H1 (cell line): ENCODE results near the gene CRACDL. TPM values are rescaled to one million over a fixed set of nuclear protein-coding genes. Genes with fewer than 3 reads are reported as not detected.

Experiments
- CTCF ChIA-PET: fragments of 300-600 bp; sonication (Branson Sonifier 250); formaldehyde crosslinking; loops from one replicate; lab custom pipeline; 2021; ENCODE audit not compliant: partially characterized antibody; lab: Charles Lee
- POLR2A ChIA-PET: fragments of 300-600 bp; sonication (Branson Sonifier 250); formaldehyde crosslinking; loops from one replicate; lab custom pipeline; 2021; ENCODE audit warnings: inconsistent platforms; ENCODE audit not compliant: partially characterized antibody; lab: Charles Lee
- DNase-seq, 2 experiments: peaks; one replicate each; pipeline versions ENCODE4 v3.0.0 to v3.0.0-alpha.2; 2010 to 2022; ENCODE audit warnings: low spot score in 2 of 2, low read depth in 1 of 2, mixed read lengths in 1 of 2
- FAIRE-seq: peaks from 2 replicates; lab custom pipeline; 2011; peaks lifted over from hg19 to GRCh38; lab: Jason Lieb, UNC
- H2AFZ ChIP-seq: 2 replicates; pipeline ENCODE4 v1.8.1; 2012; ENCODE audit warnings: low read length, inconsistent platforms
- H2AK5ac ChIP-seq: 2 replicates; pipeline ENCODE4 v1.6.1; 2013; ENCODE audit warnings: low read depth, low read length
- H2BK120ac ChIP-seq: replicated peaks from 2 replicates; pipeline ENCODE3; 2013; ENCODE audit warnings: low read depth, low read length, inconsistent platforms
- H2BK12ac ChIP-seq: 2 replicates; pipeline ENCODE4 v1.6.1; 2013; ENCODE audit warnings: low read depth, low read length
- H2BK15ac ChIP-seq: 2 replicates; pipeline ENCODE4 v1.6.1; 2013; ENCODE audit warnings: low read length
- H2BK20ac ChIP-seq: 2 replicates; pipeline ENCODE4 v1.6.1; 2013; ENCODE audit warnings: low read length
- H2BK5ac ChIP-seq: 2 replicates; pipeline ENCODE4 v1.6.1; 2013; ENCODE audit warnings: low read depth, low read length
- H3K14ac ChIP-seq: 2 replicates; pipeline ENCODE4 v1.6.1; 2013; ENCODE audit warnings: inconsistent platforms; ENCODE audit not compliant: insufficient read length
- H3K18ac ChIP-seq: 2 replicates; pipeline ENCODE4 v1.6.1; 2013; ENCODE audit warnings: low read length; ENCODE audit errors: extremely low read depth
- H3K23ac ChIP-seq: 2 replicates; pipeline ENCODE4 v1.6.1; 2013; ENCODE audit warnings: inconsistent platforms; ENCODE audit not compliant: insufficient read length
- H3K23me2 ChIP-seq: 2 replicates; pipeline ENCODE4 v1.6.1; 2013; ENCODE audit warnings: low read depth, low read length
- H3K27ac ChIP-seq: 2 replicates; pipeline ENCODE4 v1.6.1; 2011; ENCODE audit warnings: low read depth, low read length, inconsistent platforms
- H3K27me3 ChIP-seq, 4 experiments: replicated peaks in 1 of 4; 1 replicate in 1 of 4; 2 replicates in 3 of 4; pipeline versions ENCODE4 v1.6.1 to v1.8.1; 2011 to 2013; ENCODE audit warnings: low read length in 3 of 4, mild to moderate bottlenecking in 3 of 4, inconsistent platforms in 2 of 4, mixed read lengths in 2 of 4, moderate library complexity in 1 of 4; ENCODE audit not compliant: control insufficient read depth in 3 of 4, insufficient read depth in 3 of 4; ENCODE audit errors: extremely low read depth in 1 of 4
- H3K36me3 ChIP-seq, 4 experiments: 2 replicates each; pipeline versions ENCODE4 v1.6.1 to v1.8.1; 2011 to 2013; ENCODE audit warnings: mild to moderate bottlenecking in 4 of 4, low read length in 3 of 4, moderate library complexity in 2 of 4, control low read depth in 1 of 4, inconsistent platforms in 1 of 4; ENCODE audit not compliant: insufficient read depth in 4 of 4, control insufficient read depth in 2 of 4
- H3K4ac ChIP-seq: replicated peaks from 2 replicates; pipeline ENCODE3; 2013; ENCODE audit warnings: low read length, low read depth, mixed read lengths, inconsistent platforms; ENCODE audit not compliant: insufficient read length
- H3K4me1 ChIP-seq, 4 experiments: replicated peaks in 1 of 4; 1 replicate in 1 of 4; 2 replicates in 3 of 4; pipeline versions ENCODE4 v1.6.1 to v1.8.1; 2011 to 2013; ENCODE audit warnings: low read length in 3 of 4, inconsistent platforms in 2 of 4, mixed read lengths in 1 of 4; ENCODE audit not compliant: insufficient read depth in 4 of 4, control insufficient read depth in 3 of 4
- H3K4me2 ChIP-seq, 2 experiments: 2 replicates each; pipeline versions ENCODE4 v1.6.1 to v1.8.1; 2011 to 2013; ENCODE audit warnings: low read depth in 2 of 2, low read length in 2 of 2, control low read depth in 1 of 2, inconsistent platforms in 1 of 2, mild to moderate bottlenecking in 1 of 2; ENCODE audit not compliant: insufficient read depth in 1 of 2
- H3K4me3 ChIP-seq, 4 experiments: fragments of 200-600, 300-600 bp in 1 of 4; sonication (generic), shearing (Covaris generic), sonication (Bioruptor Twin) in 1 of 4; 2 replicates each; pipeline versions ENCODE4 v1.5.1 to v1.8.1; 2011 to 2016; ENCODE audit warnings: low read length in 4 of 4, low read depth in 3 of 4, control low read depth in 2 of 4, inconsistent platforms in 2 of 4, mild to moderate bottlenecking in 2 of 4, mixed read lengths in 1 of 4, moderate library complexity in 1 of 4; ENCODE audit not compliant: insufficient read depth in 2 of 4; ENCODE audit errors: extremely low read depth in 1 of 4
- H3K56ac ChIP-seq: replicated peaks from 2 replicates; pipeline ENCODE3; 2013; ENCODE audit warnings: low read depth, mild to moderate bottlenecking, mixed read lengths, low read length, inconsistent platforms; ENCODE audit not compliant: insufficient read length
- H3K79me1 ChIP-seq: 2 replicates; pipeline ENCODE4 v1.6.1; 2013; ENCODE audit warnings: low read depth, low read length, control low read depth
- H3K79me2 ChIP-seq, 2 experiments: 2 replicates each; pipeline versions ENCODE4 v1.6.1 to v1.8.1; 2012 to 2013; ENCODE audit warnings: low read length in 2 of 2, mild to moderate bottlenecking in 2 of 2, inconsistent platforms in 1 of 2; ENCODE audit not compliant: insufficient read depth in 2 of 2, control insufficient read depth in 1 of 2
- H3K9ac ChIP-seq, 4 experiments: replicated peaks in 1 of 4; 1 replicate in 1 of 4; 2 replicates in 3 of 4; pipeline versions ENCODE4 v1.6.1 to v1.8.1; 2011 to 2013; ENCODE audit warnings: low read depth in 3 of 4, low read length in 3 of 4, control low read depth in 2 of 4, mild to moderate bottlenecking in 2 of 4, moderate library complexity in 2 of 4, inconsistent platforms in 1 of 4; ENCODE audit errors: extremely low read depth in 1 of 4
- H3K9me3 ChIP-seq, 2 experiments: 2 replicates each; pipeline versions ENCODE4 v1.6.1 to v1.8.1; 2012 to 2013; ENCODE audit warnings: mild to moderate bottlenecking in 2 of 2, moderate library complexity in 2 of 2, control low read depth in 1 of 2, inconsistent platforms in 1 of 2, low read depth in 1 of 2, low read length in 1 of 2, mixed read lengths in 1 of 2; ENCODE audit not compliant: insufficient read depth in 2 of 2
- H4K20me1 ChIP-seq, 2 experiments: replicated peaks in 1 of 2; 2 replicates each; pipeline versions ENCODE3 to v1.8.1; 2011 to 2013; ENCODE audit warnings: inconsistent platforms in 2 of 2, low read length in 2 of 2, mild to moderate bottlenecking in 1 of 2; ENCODE audit not compliant: insufficient read depth in 2 of 2, control insufficient read depth in 1 of 2
- H4K5ac ChIP-seq: 2 replicates; pipeline ENCODE4 v1.6.1; 2013; ENCODE audit warnings: low read length, low read depth, mixed read lengths, inconsistent platforms; ENCODE audit not compliant: insufficient read length
- H4K8ac ChIP-seq: 2 replicates; pipeline ENCODE4 v1.8.0; 2013; ENCODE audit warnings: mild to moderate bottlenecking, moderate library complexity, low read length, inconsistent platforms; ENCODE audit not compliant: insufficient read depth; ENCODE audit errors: extremely low read depth
- H4K91ac ChIP-seq: replicated peaks from 2 replicates; pipeline ENCODE3; 2013; ENCODE audit warnings: low read length, mixed read lengths, inconsistent platforms; ENCODE audit not compliant: insufficient read length
- CBX5 ChIP-seq: fragments of 300-800, 300-1000 bp; sonication (generic); IDR thresholded peaks from 2 replicates; pipeline ENCODE4 v1.7.1; 2016; ENCODE audit warnings: antibody characterized with exemption, low read length, low read depth
- CEBPB ChIP-seq: IDR thresholded peaks from 2 replicates; pipeline ENCODE4 v1.6.1; 2012; ENCODE audit warnings: low read depth, low read length
- CTBP2 ChIP-seq: IDR thresholded peaks from 2 replicates; pipeline ENCODE4 v1.7.0; 2011; ENCODE audit warnings: borderline replicate concordance, mild to moderate bottlenecking, moderate library complexity, mixed read lengths, low read length; ENCODE audit not compliant: insufficient read depth, insufficient read length
- JUND ChIP-seq: IDR thresholded peaks from 2 replicates; pipeline ENCODE4 v1.6.1; 2011; ENCODE audit warnings: mild to moderate bottlenecking, improper control_type of control experiment, low read length
- RAD21 ChIP-seq, 2 experiments: IDR thresholded peaks in 1 of 2; conservative IDR thresholded peaks in 1 of 2; 2 replicates each; pipeline ENCODE4 v1.6.1; 2011; ENCODE audit warnings: low read depth in 2 of 2, low read length in 2 of 2, improper control_type of control experiment in 1 of 2, inconsistent platforms in 1 of 2, mild to moderate bottlenecking in 1 of 2, moderate library complexity in 1 of 2
- RFX5 ChIP-seq: IDR thresholded peaks from 2 replicates; pipeline ENCODE4 v1.6.1; 2011; ENCODE audit warnings: low read depth, low read length, improper control_type of control experiment, borderline replicate concordance
- SIRT6 ChIP-seq: IDR thresholded peaks from one replicate; pipeline ENCODE4 v1.7.1; 2012; ENCODE audit warnings: low read length, inconsistent platforms
- SP2 ChIP-seq: IDR thresholded peaks from 2 replicates; pipeline ENCODE4 v1.6.1; 2012; ENCODE audit warnings: mild to moderate bottlenecking, low read length, inconsistent platforms
- SRF ChIP-seq: IDR thresholded peaks from 2 replicates; pipeline ENCODE4 v1.6.1; 2011; ENCODE audit warnings: mild to moderate bottlenecking, low read depth, low read length, moderate library complexity
- TAF1 ChIP-seq: IDR thresholded peaks from 2 replicates; pipeline ENCODE4 v1.6.1; 2011; ENCODE audit warnings: mild to moderate bottlenecking, low read depth, low read length
- TCF12 ChIP-seq: IDR thresholded peaks from 2 replicates; pipeline ENCODE4 v1.6.1; 2011; ENCODE audit warnings: low read depth, mild to moderate bottlenecking, low read length
- WGBS, 2 experiments: shearing (Covaris generic) in 1 of 2; methylation state at CpG; one replicate each; pipeline versions ENCODE4 v1.1.6 to v1.1.7; 2013 to 2015; ENCODE audit warnings: low lambda C conversion rate in 2 of 2, mixed read lengths in 2 of 2, inconsistent platforms in 1 of 2, low coverage in 1 of 2, missing lambda C conversion rate in 1 of 2; ENCODE audit not compliant: insufficient replicate concordance in 2 of 2, insufficient coverage in 1 of 2, insufficient read length in 1 of 2; ENCODE audit errors: extremely low coverage in 1 of 2, missing lambda C conversion rate in 1 of 2; 5-methylcytosine and 5-hydroxymethylcytosine counted together
- polyA plus RNA-seq, 7 experiments: library from polyadenylated mRNA; depleted of rRNA in 3 of 7; stranded (reverse) in 5 of 7; unstranded in 2 of 7; fragments of >200 nt in 5 of 7; fragments of 200-250 nt in 2 of 7; gene quantifications; 1 replicate in 5 of 7; 2 replicates in 1 of 7; 4 replicates in 1 of 7; pipeline versions ENCODE4 v1.2.1 to v1.2.3, GENCODE V29; 2011 to 2013; ENCODE audit warnings: missing spikeins in 2 of 7, mixed read lengths in 2 of 7
- total RNA-seq: library from RNA; stranded (reverse); fragmentation: NEBNext Ultra II Directional; extraction: Animal tissue kit (Norgen Biotek cat#: 25700); gene quantifications from 2 replicates; pipeline ENCODE4 v1.2.1, GENCODE V29; 2021

The CRACDL gene
- total and polyA plus RNA-seq, 2 of the 8 experiments (the other 6 are each of a cell fraction or from before 2014, with no cell fraction given) = 0.07 to 0.38 TPM

DNA sequence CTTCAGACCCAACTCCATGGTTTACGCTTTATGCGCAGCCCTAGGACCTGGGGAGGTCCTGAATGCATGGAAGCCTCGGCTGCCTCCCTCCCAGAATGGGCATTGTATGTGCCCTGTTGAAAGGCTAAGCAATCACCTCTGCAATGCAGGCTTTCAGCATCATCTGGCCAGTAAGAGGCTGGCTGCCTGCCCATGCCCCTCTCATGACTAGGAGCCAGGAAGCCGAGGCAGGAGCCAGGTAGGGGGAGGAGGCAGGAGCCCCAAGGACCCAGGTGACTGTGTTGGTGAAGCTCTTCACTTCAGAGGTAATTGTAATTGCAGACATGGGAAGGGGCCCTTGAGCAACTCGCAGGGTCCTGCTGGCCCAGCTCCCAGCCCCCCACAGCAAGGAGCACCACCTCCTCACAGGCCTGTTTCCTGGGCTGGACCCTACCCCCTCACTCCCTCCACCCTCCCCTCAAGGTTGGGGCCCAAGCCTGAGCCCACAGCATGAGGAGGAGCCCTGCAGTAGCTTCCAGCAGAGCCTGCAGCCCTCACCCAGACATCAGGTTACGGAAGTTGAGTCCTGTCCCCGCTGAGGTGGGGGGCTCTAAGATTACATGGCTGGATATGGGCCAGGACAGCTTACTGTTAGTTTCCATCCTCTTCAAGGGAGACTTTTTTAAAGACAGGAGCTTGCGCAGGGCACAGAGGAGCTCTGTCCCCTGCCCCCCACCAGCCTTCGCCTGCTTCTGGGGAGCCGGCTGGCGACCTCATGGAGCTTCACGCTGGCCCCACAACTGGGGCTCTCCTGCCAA, 21.9 kb downstream of the CRACDL start:
- no peak for FAIRE-seq
- POLR2A ChIA-PET = interaction anchor here (1.2 kb wide), 1 partner anchor 9 kb away, joined by 3 read pairs; no protein-coding TSS in a partner anchor
- TF ChIP-seq RAD21 (IDR thresholded peaks at IDR 0.05 in 1 of 2, conservative IDR thresholded peaks at IDR 0.05 in 1 of 2; ENCODE audit: low read depth in 2 of 2, low read length in 2 of 2) (no peak), CBX5 (no peak), TAF1 (no peak), CTBP2 (no peak), JUND (no peak), SRF (no peak), SP2 (no peak), RFX5 (no peak), CEBPB (no peak), TCF12 (no peak), SIRT6 (no peak)

More for the DNA sequence above, 21.9 kb downstream of the CRACDL start:
- H3K4me1 ChIP-seq = peaks cover 0 to 14% (median 5%) of the 10 kb centered on the region in 4 experiments; a peak in 6 of 7 replicates
- H3K36me3 ChIP-seq = no peaks in the 10 kb centered on the region
- no peak overlapping the region for H2BK20ac ChIP-seq
- no peaks in the 10 kb centered on the region for H3K79me1 ChIP-seq
- no peak overlapping the region for H3K18ac ChIP-seq
- H3K14ac ChIP-seq = no peak overlapping the region
- no peak overlapping the region for H2BK5ac ChIP-seq
- peak overlapping the region; percentile 7; the same call in 1 of the 2 replicates for H2BK12ac ChIP-seq
- no peak overlapping the region for H3K4ac ChIP-seq
- no peak overlapping the region for H3K56ac ChIP-seq
- H3K9ac ChIP-seq = no peak overlapping the region
- no peak overlapping the region for H3K23ac ChIP-seq
- no peaks in the 10 kb centered on the region for H3K23me2 ChIP-seq
- H4K91ac ChIP-seq = peak overlapping the region; percentile 22
- no peak overlapping the region for H4K5ac ChIP-seq
- H4K8ac ChIP-seq = no peak overlapping the region; the same call in 1 of the 2 replicates
- H2AK5ac ChIP-seq = no peak overlapping the region
- WGBS, 2 experiments = 94% methylated on average over 11 of the region's 12 CpGs; no CpG with 5 or more reads in 1 of the 2 experiments
- no peak overlapping the region for H2BK15ac ChIP-seq
- H4K20me1 ChIP-seq = no peaks in the 10 kb centered on the region
- no peak overlapping the region for H3K4me2 ChIP-seq
- DNase-seq = no peak
- H3K9me3 ChIP-seq = no peaks in the 10 kb centered on the region
- H3K79me2 ChIP-seq = no peaks in the 10 kb centered on the region
- H2BK120ac ChIP-seq = no peak overlapping the region
- CTCF ChIA-PET = interaction anchor here (1.5 to 2.4 kb wide), 2 partner anchors 9 to 29 kb away, joined by 3 to 8 read pairs; no protein-coding TSS in a partner anchor
- H3K4me3 ChIP-seq = no peak overlapping the region
- no peak overlapping the region for H3K27ac ChIP-seq
- H3K27me3 ChIP-seq = no peaks in the 10 kb centered on the region; a peak in 1 of 7 replicates
- H2AFZ ChIP-seq = peak overlapping the region; percentile 83
